Body of pancreas (tissue), 4 donors: ENCODE results near the gene RTN4IP1. TPM values are rescaled to one million over a fixed set of nuclear protein-coding genes. Genes with fewer than 3 reads are reported as not detected.

Source experiments
- ATAC-seq: fragments of 150-250 bp; one replicate; pipeline ENCODE4 v1.9.1; 2016
- DNase-seq, 4 donors: peaks; one replicate each; pipeline ENCODE4 v3.0.0-alpha.2; 2019
- H3K27ac ChIP-seq, 4 donors: fragments of 200-600 bp; sonication (generic); 1 replicate in 3 of 4; 2 replicates in 1 of 4; pipeline versions ENCODE4 v1.5.1 to v1.6.1; 2016 to 2019; ENCODE audit warnings: mild to moderate bottlenecking in 1 of 4, mixed read lengths in 1 of 4, moderate library complexity in 1 of 4
- H3K27me3 ChIP-seq, 2 donors: fragments of 200-600 bp; sonication (generic); one replicate each; pipeline ENCODE4 v1.6.0; 2016; ENCODE audit warnings: mild to moderate bottlenecking in 1 of 2
- H3K36me3 ChIP-seq, 2 donors: fragments of 200-600 bp; sonication (generic); replicated peaks in 1 of 2; 2 replicates each; pipeline ENCODE4 v1.5.1; 2016; ENCODE audit warnings: low read depth in 2 of 2; ENCODE audit not compliant: insufficient read depth in 1 of 2
- H3K4me1 ChIP-seq: fragments of 200-600 bp; sonication (generic); one replicate; pipeline ENCODE4 v1.6.0; 2016
- H3K4me3 ChIP-seq, 2 donors: fragments of 200-600 bp; sonication (generic); 1 replicate in 1 of 2; 2 replicates in 1 of 2; pipeline ENCODE4 v1.5.1; 2016 to 2019
- H3K9me3 ChIP-seq, 3 donors: fragments of 200-600 bp; sonication (generic); 1 replicate in 2 of 3; 2 replicates in 1 of 3; pipeline ENCODE4 v1.5.1; 2016
- POLR2A ChIP-seq, 3 donors: fragments of 450-650 bp; IDR thresholded peaks; one replicate each; pipeline ENCODE4 v1.6.1; 2016; ENCODE audit warnings: antibody characterized with exemption in 3 of 3, mild to moderate bottlenecking in 2 of 3
- WGBS, 2 donors: methylation state at CpG; one replicate each; pipeline ENCODE4 v1.1.5; 2017; 5-methylcytosine and 5-hydroxymethylcytosine counted together
- intact Hi-C: fragments of 100-400 bp; cut with DNase I; formaldehyde crosslinking; loops from one replicate; pipeline ENCODE4 v1.15.1; 2023
- total RNA-seq, 2 donors: library from RNA; depleted of rRNA; stranded (reverse); fragments of >200 nt; gene quantifications; one replicate each; pipeline ENCODE4 v1.1.0, GENCODE V29; 2016
- TF ChIP-seq, protein P1 (sequence below), 7 experiments: fragments of 450-650 bp in 4 of 7; fragments of 200-600 bp in 3 of 7; sonication (generic) in 3 of 7; IDR thresholded peaks; one replicate each; pipeline ENCODE4 v1.5.1; 2016 to 2019; ENCODE audit warnings: antibody characterized with exemption in 7 of 7

Gene RTN4IP1
- total RNA-seq, 2 donors from 2014 or later = 3.6 to 4.0 TPM

GRCh38 chr6:106670236-106670635 lies 40.9 kb upstream of the RTN4IP1 start:
- TF ChIP-seq POLR2A (IDR thresholded peaks at IDR 0.05) = no peak
- TF ChIP-seq, protein P1, sequence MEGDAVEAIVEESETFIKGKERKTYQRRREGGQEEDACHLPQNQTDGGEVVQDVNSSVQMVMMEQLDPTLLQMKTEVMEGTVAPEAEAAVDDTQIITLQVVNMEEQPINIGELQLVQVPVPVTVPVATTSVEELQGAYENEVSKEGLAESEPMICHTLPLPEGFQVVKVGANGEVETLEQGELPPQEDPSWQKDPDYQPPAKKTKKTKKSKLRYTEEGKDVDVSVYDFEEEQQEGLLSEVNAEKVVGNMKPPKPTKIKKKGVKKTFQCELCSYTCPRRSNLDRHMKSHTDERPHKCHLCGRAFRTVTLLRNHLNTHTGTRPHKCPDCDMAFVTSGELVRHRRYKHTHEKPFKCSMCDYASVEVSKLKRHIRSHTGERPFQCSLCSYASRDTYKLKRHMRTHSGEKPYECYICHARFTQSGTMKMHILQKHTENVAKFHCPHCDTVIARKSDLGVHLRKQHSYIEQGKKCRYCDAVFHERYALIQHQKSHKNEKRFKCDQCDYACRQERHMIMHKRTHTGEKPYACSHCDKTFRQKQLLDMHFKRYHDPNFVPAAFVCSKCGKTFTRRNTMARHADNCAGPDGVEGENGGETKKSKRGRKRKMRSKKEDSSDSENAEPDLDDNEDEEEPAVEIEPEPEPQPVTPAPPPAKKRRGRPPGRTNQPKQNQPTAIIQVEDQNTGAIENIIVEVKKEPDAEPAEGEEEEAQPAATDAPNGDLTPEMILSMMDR (IDR thresholded peaks at IDR 0.05) = no peak
- DNase-seq (no peak), ATAC-seq (no peak)
- Histone ChIP-seq H3K9me3 (no peaks in the 10 kb centered on the region), H3K36me3 (no peaks in the 10 kb centered on the region), H3K4me1 (no peaks in the 10 kb centered on the region), H3K27ac (no peak overlapping the region), H3K4me3 (no peak overlapping the region), H3K27me3 (no peaks in the 10 kb centered on the region)
- intact Hi-C loops = no loop called here
- WGBS, 2 donors = 93 to 95% methylated on average over 6 of the region's 6 CpGs

DNA sequence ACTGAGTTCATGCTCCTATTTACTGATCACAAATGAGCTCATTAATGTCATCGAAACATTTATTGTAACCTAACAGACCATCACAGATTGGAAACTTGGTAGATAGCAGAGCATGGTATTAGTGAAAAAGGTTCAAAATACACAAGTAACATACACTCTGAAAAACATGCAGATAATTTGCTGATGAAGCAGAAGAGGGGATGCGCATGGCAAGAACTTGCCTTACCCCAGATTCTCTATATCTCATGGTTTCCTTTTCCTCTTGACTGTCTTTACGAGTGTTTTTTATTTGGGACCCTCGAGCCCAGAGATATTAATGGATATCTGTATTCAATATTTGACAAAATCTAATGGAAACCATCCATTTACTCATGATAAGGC lies 37.7 kb upstream of the RTN4IP1 start:
- TF ChIP-seq POLR2A (IDR thresholded peaks at IDR 0.05) = no peak
- TF ChIP-seq, protein P1 (IDR thresholded peaks at IDR 0.05) = no peak
- WGBS, 2 donors = 95 to 97% methylated on average over 4 of the region's 4 CpGs
- Histone ChIP-seq H3K36me3 (peaks cover 0 to 2% of the 10 kb centered on the region in 2 donors), H3K27ac (no peak overlapping the region), H3K27me3 (no peaks in the 10 kb centered on the region), H3K9me3 (no peaks in the 10 kb centered on the region), H3K4me1 (no peaks in the 10 kb centered on the region), H3K4me3 (no peak overlapping the region)
- no peak for ATAC-seq
- intact Hi-C loops = no loop called here
- DNase-seq = no peak

GRCh38 chr6:106666282-106667021 lies 37.2 kb upstream of the RTN4IP1 start:
- Histone ChIP-seq H3K27ac (no peak overlapping the region), H3K9me3 (no peaks in the 10 kb centered on the region), H3K4me1 (no peaks in the 10 kb centered on the region), H3K4me3 (no peak overlapping the region), H3K27me3 (no peaks in the 10 kb centered on the region), H3K36me3 (peaks cover 0 to 2% of the 10 kb centered on the region in 2 donors)
- DNase-seq = no peak
- WGBS, 2 donors = 86 to 93% methylated on average over 6 of the region's 6 CpGs
- ATAC-seq = no peak
- intact Hi-C loops = no loop called here
- TF ChIP-seq, protein P1 (IDR thresholded peaks at IDR 0.05) = no peak
- no peak for TF ChIP-seq POLR2A (IDR thresholded peaks at IDR 0.05)

- TF ChIP-seq, protein P1 (IDR thresholded peaks at IDR 0.05) = no peak
- no peak for TF ChIP-seq POLR2A (IDR thresholded peaks at IDR 0.05)
- Histone ChIP-seq H3K27me3 (no peaks in the 10 kb centered on the region), H3K9me3 (no peaks in the 10 kb centered on the region), H3K4me3 (no peak overlapping the region), H3K36me3 (peaks cover 0 to 2% of the 10 kb centered on the region in 2 donors), H3K4me1 (no peaks in the 10 kb centered on the region), H3K27ac (no peak overlapping the region)
- no peak for ATAC-seq
- intact Hi-C loops = no loop called here
- no peak for DNase-seq
- 89 to 93% methylated on average over 2 of the region's 2 CpGs for WGBS, 2 donors
Measured at GRCh38 chr6:106662458-106662857, 33.2 kb upstream of the RTN4IP1 start.

DNA sequence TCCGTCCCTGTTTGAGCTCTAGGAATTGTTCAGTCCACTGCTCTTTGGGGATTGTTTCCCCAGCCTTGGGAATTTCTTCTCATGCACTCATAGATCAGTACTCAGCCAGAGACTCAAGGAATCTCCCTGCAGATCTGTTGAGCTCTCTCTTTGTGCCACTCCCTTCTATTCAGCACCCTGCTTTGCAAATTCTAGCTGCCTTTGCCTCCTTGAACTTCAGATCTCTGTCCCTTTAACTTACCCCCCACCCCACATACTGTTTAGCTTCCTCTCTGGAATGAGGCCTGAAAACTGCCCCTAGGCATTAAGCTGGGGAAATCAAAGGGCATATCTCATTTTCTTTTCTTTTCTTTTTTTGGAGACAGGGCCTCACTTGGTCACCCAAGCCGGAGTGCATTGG lies 30.6 kb upstream of the RTN4IP1 start:
- Histone ChIP-seq H3K4me3 (no peak overlapping the region), H3K4me1 (no peaks in the 10 kb centered on the region), H3K27ac (no peak overlapping the region), H3K27me3 (no peaks in the 10 kb centered on the region), H3K36me3 (peaks cover 0 to 4% of the 10 kb centered on the region in 2 donors), H3K9me3 (no peaks in the 10 kb centered on the region)
- intact Hi-C loops = no loop called here
- WGBS, 2 donors = 96 to 98% methylated on average over 2 of the region's 2 CpGs
- DNase-seq = no peak
- ATAC-seq = no peak
- TF ChIP-seq POLR2A (IDR thresholded peaks at IDR 0.05) = no peak
- TF ChIP-seq, protein P1 (IDR thresholded peaks at IDR 0.05) = no peak
